ENCODE data around the gene FAM98C. TPM values are rescaled to one million over a fixed set of nuclear protein-coding genes. Genes with fewer than 3 reads are reported as not detected.

The FAM98C gene
- total RNA-seq, 2 donors from 2014 or later = 21.8 to 25.8 TPM

GRCh38 chr19:38429811-38430156, 26.9 kb downstream of the FAM98C start:
- H3K27me3 Mint-ChIP-seq = peaks cover 9 to 18% of the 10 kb centered on the region in 2 donors
- H3K4me1 Mint-ChIP-seq (ENCODE audit: low read depth in 2 of 2) = peaks cover 19 to 38% of the 10 kb centered on the region in 2 donors
- H3K4me3 Mint-ChIP-seq = no peak overlapping the region
- DNase-seq (ENCODE audit: low spot score) = no peak
- no peak for ATAC-seq
- H3K27ac Mint-ChIP-seq = peak overlapping the region; percentile 14 to 77
- no peaks in the 10 kb centered on the region for H3K36me3 Mint-ChIP-seq
- H3K9me3 Mint-ChIP-seq = no peaks in the 10 kb centered on the region

GRCh38 chr19:38430931-38431330, 28.0 kb downstream of the FAM98C start:
- Mint-ChIP-seq H3K27ac (no peak overlapping the region), H3K36me3 (no peaks in the 10 kb centered on the region)
- ATAC-seq = no peak

GRCh38 chr19:38433268-38433733, 30.4 kb downstream of the FAM98C start, which contains the start of gene RYR1:
Gene RYR1 (plus strand): TSS chr19:38433691. CDS start chr19:38433830, 139 bp downstream.
- Mint-ChIP-seq H3K4me1 (ENCODE audit: low read depth in 2 of 2) (peaks cover 11 to 21% of the 10 kb centered on the region in 2 donors), H3K27me3 (peaks cover 9 to 17% of the 10 kb centered on the region in 2 donors), H3K27ac (no peak within 1 kb of the TSS), H3K36me3 (no peaks in the 10 kb centered on the region), H3K4me3 (peak within 1 kb of the TSS; percentile 39), H3K9me3 (no peaks in the 10 kb centered on the region)
- peak; percentile 83 to 88 for ATAC-seq
- no peak for DNase-seq (ENCODE audit: low spot score)

More at GRCh38 chr19:38430931-38431330, 28.0 kb downstream of the FAM98C start:
- peaks cover 19 to 33% of the 10 kb centered on the region in 2 donors for H3K4me1 Mint-ChIP-seq (ENCODE audit: low read depth in 2 of 2)
- H3K27me3 Mint-ChIP-seq = peaks cover 9 to 16% of the 10 kb centered on the region in 2 donors
- H3K9me3 Mint-ChIP-seq = no peaks in the 10 kb centered on the region
- no peak for DNase-seq (ENCODE audit: low spot score)
- no peak overlapping the region for H3K4me3 Mint-ChIP-seq

GRCh38 chr19:38434549-38435051, 31.7 kb downstream of the FAM98C start:
- peaks cover 9 to 12% of the 10 kb centered on the region in 2 donors for H3K27me3 Mint-ChIP-seq
- no peak for ATAC-seq
- H3K36me3 Mint-ChIP-seq = no peaks in the 10 kb centered on the region
- no peak overlapping the region for H3K27ac Mint-ChIP-seq
- peaks cover 9 to 12% of the 10 kb centered on the region in 2 donors for H3K4me1 Mint-ChIP-seq (ENCODE audit: low read depth in 2 of 2)
- H3K4me3 Mint-ChIP-seq = peak overlapping the region; percentile 39
- no peak for DNase-seq (ENCODE audit: low spot score)
- H3K9me3 Mint-ChIP-seq = no peaks in the 10 kb centered on the region

- no peak for ATAC-seq
- peaks cover 12 to 15% of the 10 kb centered on the region in 2 donors for H3K27me3 Mint-ChIP-seq
- H3K36me3 Mint-ChIP-seq = no peaks in the 10 kb centered on the region
- H3K27ac Mint-ChIP-seq = no peak overlapping the region
- DNase-seq (ENCODE audit: low spot score) = no peak
- H3K4me1 Mint-ChIP-seq (ENCODE audit: low read depth in 2 of 2) = peaks cover 7 to 10% of the 10 kb centered on the region in 2 donors
- no peaks in the 10 kb centered on the region for H3K9me3 Mint-ChIP-seq
- no peak overlapping the region for H3K4me3 Mint-ChIP-seq
These were observed 34.4 kb downstream of the FAM98C start for GRCh38 chr19:38437295-38437694.

- ATAC-seq (no peak), DNase-seq (ENCODE audit: low spot score) (no peak)
- Mint-ChIP-seq H3K9me3 (no peaks in the 10 kb centered on the region), H3K4me3 (no peak overlapping the region), H3K27ac (no peak overlapping the region), H3K27me3 (peaks cover 12 to 15% of the 10 kb centered on the region in 2 donors), H3K36me3 (no peaks in the 10 kb centered on the region), H3K4me1 (ENCODE audit: low read depth in 2 of 2) (peaks cover 7 to 10% of the 10 kb centered on the region in 2 donors)
These were observed 35.0 kb downstream of the FAM98C start for GRCh38 chr19:38437917-38438316.

DNA sequence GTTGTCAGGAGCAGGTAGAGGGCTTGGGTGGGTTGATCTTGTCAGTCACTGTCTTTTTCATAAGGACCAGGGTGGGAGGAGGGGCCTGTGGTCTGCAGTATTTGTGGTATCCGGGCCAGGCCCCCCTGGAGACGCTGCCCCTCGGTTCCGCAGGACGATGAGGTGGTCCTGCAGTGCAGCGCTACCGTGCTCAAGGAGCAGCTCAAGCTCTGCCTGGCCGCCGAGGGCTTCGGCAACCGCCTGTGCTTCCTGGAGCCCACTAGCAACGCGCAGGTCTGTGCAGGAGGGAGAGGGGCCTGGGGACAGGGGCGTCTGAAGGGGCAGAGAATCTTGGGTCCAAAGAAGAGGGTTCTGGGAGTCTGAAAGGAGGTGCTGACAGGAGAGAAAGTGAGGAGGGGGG, 37.7 kb downstream of the FAM98C start:
- no peaks in the 10 kb centered on the region for H3K9me3 Mint-ChIP-seq
- no peaks in the 10 kb centered on the region for H3K36me3 Mint-ChIP-seq
- no peak overlapping the region for H3K4me3 Mint-ChIP-seq
- H3K4me1 Mint-ChIP-seq (ENCODE audit: low read depth in 2 of 2) = no peaks in the 10 kb centered on the region
- ATAC-seq = no peak
- peaks cover 5 to 7% of the 10 kb centered on the region in 2 donors for H3K27me3 Mint-ChIP-seq
- no peak for DNase-seq (ENCODE audit: low spot score)
- H3K27ac Mint-ChIP-seq = no peak overlapping the region

- Mint-ChIP-seq H3K27me3 (peaks cover 5 to 7% of the 10 kb centered on the region in 2 donors), H3K4me1 (ENCODE audit: low read depth in 2 of 2) (peaks cover 0 to 4% of the 10 kb centered on the region in 2 donors), H3K36me3 (no peaks in the 10 kb centered on the region), H3K4me3 (no peak overlapping the region), H3K9me3 (no peaks in the 10 kb centered on the region), H3K27ac (no peak overlapping the region)
- no peak for ATAC-seq
- DNase-seq (ENCODE audit: low spot score) = no peak
These were observed 38.9 kb downstream of the FAM98C start for GRCh38 chr19:38441657-38442348.

- Mint-ChIP-seq H3K9me3 (no peaks in the 10 kb centered on the region), H3K36me3 (no peaks in the 10 kb centered on the region), H3K4me3 (no peak overlapping the region), H3K4me1 (ENCODE audit: low read depth in 2 of 2) (peaks cover 0 to 4% of the 10 kb centered on the region in 2 donors), H3K27me3 (peaks cover 5 to 7% of the 10 kb centered on the region in 2 donors), H3K27ac (no peak overlapping the region)
- ATAC-seq (peak in 1 of 2 donors; percentile 18), DNase-seq (ENCODE audit: low spot score) (no peak)
These were observed 39.8 kb downstream of the FAM98C start for GRCh38 chr19:38442736-38443135.

DNA sequence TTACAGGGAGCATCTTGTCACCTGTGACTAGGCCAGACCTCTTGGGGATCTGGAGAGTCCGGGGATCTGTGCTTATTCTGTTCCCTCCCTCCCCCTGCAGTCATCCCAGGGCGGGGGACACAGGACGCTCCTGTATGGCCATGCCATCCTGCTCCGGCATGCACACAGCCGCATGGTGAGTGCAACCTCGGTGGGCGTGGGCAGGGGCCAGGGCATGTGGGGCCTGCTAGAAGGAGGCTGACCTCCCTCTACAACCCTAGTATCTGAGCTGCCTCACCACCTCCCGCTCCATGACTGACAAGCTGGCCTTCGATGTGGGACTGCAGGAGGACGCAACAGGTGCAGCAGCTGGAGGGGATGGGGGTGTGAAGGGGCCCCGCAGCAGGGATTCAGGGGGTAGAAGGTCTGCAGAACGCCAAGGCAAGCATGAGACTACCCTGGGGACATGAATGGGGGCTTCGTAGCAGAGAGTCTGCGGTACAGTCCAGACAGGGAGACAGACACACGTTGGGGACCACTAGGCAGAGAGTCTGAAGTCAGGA, 40.6 kb downstream of the FAM98C start:
- no peak for DNase-seq (ENCODE audit: low spot score)
- H3K4me1 Mint-ChIP-seq (ENCODE audit: low read depth in 2 of 2) = peaks cover 0 to 4% of the 10 kb centered on the region in 2 donors
- peak in 1 of 2 donors; percentile 11 for ATAC-seq
- H3K36me3 Mint-ChIP-seq = no peaks in the 10 kb centered on the region
- H3K27me3 Mint-ChIP-seq = peaks cover 3 to 5% of the 10 kb centered on the region in 2 donors
- no peaks in the 10 kb centered on the region for H3K9me3 Mint-ChIP-seq
- H3K4me3 Mint-ChIP-seq = no peak overlapping the region
- no peak overlapping the region for H3K27ac Mint-ChIP-seq

DNA sequence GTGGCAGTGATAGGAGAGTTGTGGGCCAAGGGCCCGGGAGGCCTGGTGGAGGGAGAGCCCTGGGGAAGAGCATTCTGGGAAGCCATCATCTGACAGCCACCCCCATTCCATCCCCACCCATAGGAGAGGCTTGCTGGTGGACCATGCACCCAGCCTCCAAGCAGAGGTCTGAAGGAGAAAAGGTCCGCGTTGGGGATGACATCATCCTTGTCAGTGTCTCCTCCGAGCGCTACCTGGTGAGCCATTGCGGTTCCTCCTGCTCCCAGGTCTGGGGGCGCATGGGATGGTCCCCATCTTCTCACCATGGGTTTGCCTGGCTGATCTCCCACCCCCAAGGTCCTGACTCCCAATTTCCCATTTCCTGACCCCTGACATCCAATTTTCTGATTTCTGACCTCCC, 41.1 kb downstream of the FAM98C start:
- Mint-ChIP-seq H3K36me3 (no peaks in the 10 kb centered on the region), H3K27me3 (peaks cover 3 to 10% of the 10 kb centered on the region in 2 donors), H3K4me1 (ENCODE audit: low read depth in 2 of 2) (peaks cover 0 to 4% of the 10 kb centered on the region in 2 donors), H3K4me3 (no peak overlapping the region), H3K9me3 (no peaks in the 10 kb centered on the region), H3K27ac (no peak overlapping the region)
- ATAC-seq (no peak), DNase-seq (ENCODE audit: low spot score) (no peak)

DNA sequence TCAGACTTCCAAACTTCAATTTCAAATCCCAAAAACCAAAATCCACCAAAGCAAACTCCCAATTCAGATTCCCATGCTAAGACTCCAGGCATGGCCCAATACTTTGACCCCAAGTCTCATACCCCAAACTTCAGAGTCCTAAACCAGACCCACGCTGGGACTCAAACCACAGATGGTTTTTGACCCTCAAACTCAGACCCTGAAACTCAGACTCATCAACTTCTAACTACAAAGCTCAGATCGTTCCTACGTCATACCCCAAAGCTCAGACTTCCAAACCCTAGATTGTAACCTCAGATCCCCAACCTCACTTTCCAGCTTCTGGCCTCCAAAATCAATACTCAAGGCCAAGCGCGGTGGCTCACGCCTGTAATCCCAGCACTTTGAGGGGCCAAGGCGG, 42.5 kb downstream of the FAM98C start:
- Mint-ChIP-seq H3K27ac (no peak overlapping the region), H3K27me3 (peaks cover 8 to 18% of the 10 kb centered on the region in 2 donors), H3K4me3 (no peak overlapping the region), H3K9me3 (no peaks in the 10 kb centered on the region), H3K4me1 (ENCODE audit: low read depth in 2 of 2) (peaks cover 0 to 4% of the 10 kb centered on the region in 2 donors), H3K36me3 (no peaks in the 10 kb centered on the region)
- ATAC-seq (no peak), DNase-seq (ENCODE audit: low spot score) (no peak)

- Mint-ChIP-seq H3K27me3 (peaks cover 8 to 13% of the 10 kb centered on the region in 2 donors), H3K36me3 (no peaks in the 10 kb centered on the region), H3K4me1 (ENCODE audit: low read depth in 2 of 2) (peaks cover under 1 to 4% of the 10 kb centered on the region in 2 donors), H3K4me3 (no peak overlapping the region), H3K27ac (no peak overlapping the region), H3K9me3 (no peaks in the 10 kb centered on the region)
- DNase-seq (ENCODE audit: low spot score) = no peak
- peak in 1 of 2 donors; percentile 13 for ATAC-seq
These were observed 45.3 kb downstream of the FAM98C start for GRCh38 chr19:38448225-38448624.

DNA sequence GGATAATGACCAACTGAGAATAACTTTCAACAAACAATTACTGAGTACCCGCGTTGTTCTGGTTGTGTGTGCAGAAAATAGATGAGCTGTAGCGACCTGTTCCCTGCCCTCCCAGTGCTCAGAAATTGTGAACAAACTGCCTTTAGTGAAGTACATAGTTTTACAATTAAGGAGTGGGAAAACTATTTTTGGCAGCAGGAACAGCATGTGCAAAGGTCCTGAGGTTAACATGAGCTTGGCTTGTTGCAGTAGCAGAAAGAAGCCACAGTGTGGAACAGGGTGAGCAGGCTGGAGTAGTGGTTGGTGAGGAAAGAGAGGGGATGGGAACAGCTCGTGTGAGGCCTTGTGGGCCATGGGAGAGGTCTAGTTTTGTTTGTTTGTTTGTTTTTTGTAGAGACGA, 46.6 kb downstream of the FAM98C start:
- H3K36me3 Mint-ChIP-seq = no peaks in the 10 kb centered on the region
- peaks cover 8 to 13% of the 10 kb centered on the region in 2 donors for H3K27me3 Mint-ChIP-seq
- no peak for ATAC-seq
- peaks cover 4% of the 10 kb centered on the region in 2 donors for H3K4me1 Mint-ChIP-seq (ENCODE audit: low read depth in 2 of 2)
- DNase-seq (ENCODE audit: low spot score) = no peak
- no peaks in the 10 kb centered on the region for H3K9me3 Mint-ChIP-seq
- no peak overlapping the region for H3K27ac Mint-ChIP-seq
- no peak overlapping the region for H3K4me3 Mint-ChIP-seq
